HG03378 (cell line): ENCODE results near the gene MCEE.
"Not testable (repeated sequence)": the region's sequence is repeated elsewhere in the genome, so short reads cannot be mapped to it uniquely, and the experiment has no call there.

Experiments used
- ATAC-seq: cut with Tn5 transposase; IDR thresholded peaks from one replicate; pipeline ENCODE4 v1.9.1; 2021; ENCODE audit warnings: mild to moderate bottlenecking, moderate library complexity; ENCODE audit not compliant: unreplicated experiment

Gene MCEE

GRCh38 chr2:71129114-71129901 lies 721 bp downstream of the MCEE start:
- ATAC-seq, result no peak

DNA sequence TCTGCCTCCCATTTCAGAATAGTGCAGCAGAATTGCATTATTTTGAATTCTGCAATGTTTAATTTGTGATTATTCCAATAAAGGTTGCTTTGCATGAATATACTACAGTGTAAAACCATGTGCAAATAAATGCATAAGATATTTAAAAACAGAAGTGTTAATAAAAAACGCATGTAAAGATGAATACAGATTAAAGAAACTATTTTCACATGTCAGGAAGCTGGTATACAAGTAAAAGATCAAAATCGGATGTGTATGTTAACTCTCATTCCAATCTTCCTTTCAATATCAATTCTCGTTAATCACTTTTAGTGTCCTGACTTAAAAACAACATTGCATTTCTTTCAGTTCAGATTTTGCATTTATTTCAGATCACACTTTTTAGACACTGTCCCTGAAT lies 3.1 kb downstream of the MCEE start:
- no peak for ATAC-seq

GRCh38 chr2:71125506-71126294 lies 4.3 kb downstream of the MCEE start:
- no peak for ATAC-seq

GRCh38 chr2:71122387-71123298 lies 7.4 kb downstream of the MCEE start:
- ATAC-seq, result no peak

DNA sequence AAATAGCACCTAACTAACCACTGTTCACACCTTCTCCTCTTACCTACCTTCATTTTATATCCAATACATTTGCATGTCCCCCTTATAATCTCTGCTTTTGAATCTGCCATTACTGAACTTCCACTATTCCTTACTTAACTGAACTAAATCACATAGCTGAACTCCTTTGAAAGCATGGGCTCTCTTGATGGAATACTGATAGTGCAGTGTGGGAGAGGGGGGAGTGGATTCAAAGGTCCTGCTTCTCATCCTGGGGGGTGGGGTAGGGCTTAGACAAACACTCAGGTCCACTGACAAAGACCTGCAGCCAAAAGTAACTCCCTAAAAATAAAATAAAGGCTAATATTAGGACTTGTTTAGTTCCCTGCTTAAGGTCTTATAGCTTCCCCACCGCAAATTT lies 8.6 kb downstream of the MCEE start:
- ATAC-seq, result no peak

DNA sequence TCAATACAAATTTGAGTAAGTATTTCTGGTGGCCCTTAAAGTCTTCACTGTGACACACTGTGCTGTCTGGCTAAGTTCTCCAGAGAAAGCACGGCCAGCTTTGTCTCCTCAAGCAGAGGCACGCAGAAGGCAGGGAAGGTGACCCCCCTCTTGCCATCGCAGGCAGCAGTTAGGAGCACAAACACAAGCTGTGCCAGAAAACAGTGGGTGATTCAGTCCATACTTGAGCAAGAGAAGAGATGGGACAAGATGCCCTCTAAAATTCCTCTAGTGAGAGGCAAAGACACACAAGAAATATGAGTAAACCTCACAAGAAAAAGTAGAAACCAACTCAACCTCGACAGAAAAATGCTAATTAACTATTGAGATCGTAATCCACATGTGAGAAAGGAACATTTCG lies 9.8 kb downstream of the MCEE start:
- no peak for ATAC-seq

DNA sequence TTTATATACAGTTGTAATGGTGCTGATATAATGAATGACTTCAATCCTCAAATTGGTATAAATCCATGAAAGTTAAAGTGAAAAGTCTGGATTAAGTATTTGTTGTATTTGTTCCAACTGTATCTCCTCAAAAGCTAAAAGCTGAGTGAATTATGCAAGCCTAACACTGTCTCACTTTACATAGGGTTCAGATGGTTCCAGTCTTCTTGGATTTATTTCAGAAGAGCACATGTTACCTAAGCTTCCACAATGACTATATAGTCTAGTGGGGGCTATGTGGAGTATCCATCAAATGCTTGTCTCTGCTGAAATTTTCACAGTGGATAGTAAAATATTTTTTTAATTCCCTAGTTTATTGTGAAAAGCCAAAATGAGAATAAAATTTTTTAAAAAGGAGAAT lies 13.0 kb downstream of the MCEE start:
- no peak for ATAC-seq

DNA sequence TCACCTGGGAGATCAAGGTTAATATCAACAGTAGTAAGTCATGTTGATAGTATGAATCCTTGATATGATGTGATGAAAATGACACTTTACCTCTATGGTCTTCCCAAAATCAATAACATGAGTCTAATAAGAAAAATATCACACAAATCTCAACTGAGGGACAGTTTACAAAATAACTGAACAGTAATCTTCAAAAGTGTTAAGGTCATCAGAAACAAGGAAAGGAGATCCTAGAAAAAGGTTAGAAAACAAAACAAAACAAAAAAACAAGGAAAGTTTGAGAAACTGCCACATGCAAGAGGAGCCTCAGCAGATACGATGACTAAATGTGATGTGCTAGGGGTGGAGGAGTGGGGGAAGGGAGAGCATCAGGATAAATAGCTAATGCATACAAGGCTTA lies 16.2 kb downstream of the MCEE start:
- ATAC-seq, result no peak

- ATAC-seq, result no peak
These were observed 21.9 kb downstream of the MCEE start for GRCh38 chr2:71108091-71108490.

GRCh38 chr2:71106463-71106862 lies 23.6 kb downstream of the MCEE start:
- ATAC-seq, result not testable (repeated sequence)

GRCh38 chr2:71103809-71104208 lies 26.2 kb downstream of the MCEE start:
- ATAC-seq, result no peak

DNA sequence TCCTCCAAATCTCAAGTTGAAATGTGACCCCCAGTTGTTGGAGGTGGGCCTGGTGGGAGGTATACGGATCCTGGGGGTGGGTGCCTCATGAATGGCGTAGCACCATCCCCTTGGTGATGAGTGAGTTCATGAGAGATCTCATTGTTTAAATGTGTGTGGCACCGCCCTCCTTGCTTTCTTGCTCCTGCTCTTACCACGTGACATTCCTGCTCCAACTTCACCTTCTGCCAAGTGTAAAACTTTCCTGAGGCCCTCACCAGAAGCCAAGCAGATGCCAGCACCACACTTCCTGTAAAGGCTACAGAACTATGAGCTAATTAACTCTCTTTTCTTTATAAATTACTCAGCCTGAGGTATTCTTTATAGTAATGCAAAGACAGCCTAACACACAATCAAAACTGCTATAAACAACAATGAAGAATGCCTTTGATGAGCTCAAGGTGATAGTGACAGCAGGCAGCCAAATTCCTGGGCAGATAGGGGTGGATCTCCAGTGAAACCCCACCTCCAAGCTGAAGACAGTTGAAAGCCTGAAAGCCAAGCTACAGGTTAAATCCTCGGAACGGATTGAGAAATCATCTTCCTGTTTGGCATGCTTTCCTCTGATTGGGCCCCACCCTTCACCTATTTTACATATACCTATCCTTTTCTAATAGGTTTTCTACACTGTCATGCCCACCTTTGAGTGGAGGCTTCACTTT lies 26.9 kb downstream of the MCEE start:
- ATAC-seq, result no peak

DNA sequence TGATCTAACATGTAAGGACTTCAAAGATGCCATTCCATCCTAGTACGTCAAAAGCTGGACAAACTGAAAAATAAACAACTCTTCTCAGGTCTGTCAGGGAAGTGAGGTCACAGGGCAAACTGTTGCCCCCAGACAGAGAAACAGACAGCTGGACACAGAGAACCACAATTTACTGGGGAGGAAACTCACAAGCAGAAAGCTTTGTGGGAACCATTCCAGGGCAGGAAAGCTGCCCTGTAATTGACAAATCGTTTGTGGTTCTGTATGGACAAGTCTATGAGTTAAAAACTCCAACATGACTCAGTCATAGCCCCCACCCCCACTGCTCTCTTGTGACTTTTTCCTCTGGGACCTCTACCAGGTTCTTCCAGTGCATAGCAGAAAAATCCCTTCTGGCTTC lies 28.4 kb downstream of the MCEE start:
- no peak for ATAC-seq

DNA sequence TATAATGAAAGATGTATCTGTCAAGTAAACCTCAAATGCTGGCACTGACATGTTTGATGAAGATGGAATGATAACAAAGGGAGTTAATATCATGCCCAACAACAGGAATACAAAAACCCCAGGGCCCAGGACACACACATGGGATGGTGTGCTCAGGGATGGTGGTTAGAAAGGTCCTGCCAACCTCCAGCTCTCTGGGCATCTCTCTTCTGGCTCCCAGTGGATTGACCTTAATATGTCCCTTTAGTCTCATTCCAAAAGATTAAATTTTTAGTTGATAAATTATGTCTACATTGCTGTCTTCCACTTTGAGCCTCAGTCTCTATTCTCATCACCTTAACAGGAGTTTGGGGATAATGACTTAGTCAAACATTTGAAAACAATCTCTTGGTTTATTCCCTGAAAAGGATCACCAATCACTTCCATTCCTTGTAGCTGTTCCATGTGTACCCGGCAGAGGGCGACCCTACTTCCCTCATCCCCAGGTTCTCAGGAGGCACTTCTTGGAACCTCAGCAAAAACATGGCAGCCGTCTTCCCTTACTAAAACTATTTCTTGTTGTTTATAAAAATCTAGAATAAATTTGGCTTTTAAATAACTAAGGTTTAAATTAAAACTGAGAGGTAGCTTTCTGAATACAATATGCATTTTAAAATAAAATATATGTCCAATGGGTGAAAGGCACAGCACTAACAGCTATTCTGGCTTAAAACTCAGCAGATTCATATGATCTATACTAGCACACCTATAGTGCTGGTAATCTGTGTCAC lies 29.6 kb downstream of the MCEE start:
- no peak for ATAC-seq

GRCh38 chr2:71092491-71093260 lies 37.4 kb downstream of the MCEE start:
- ATAC-seq, result not testable (repeated sequence)

DNA sequence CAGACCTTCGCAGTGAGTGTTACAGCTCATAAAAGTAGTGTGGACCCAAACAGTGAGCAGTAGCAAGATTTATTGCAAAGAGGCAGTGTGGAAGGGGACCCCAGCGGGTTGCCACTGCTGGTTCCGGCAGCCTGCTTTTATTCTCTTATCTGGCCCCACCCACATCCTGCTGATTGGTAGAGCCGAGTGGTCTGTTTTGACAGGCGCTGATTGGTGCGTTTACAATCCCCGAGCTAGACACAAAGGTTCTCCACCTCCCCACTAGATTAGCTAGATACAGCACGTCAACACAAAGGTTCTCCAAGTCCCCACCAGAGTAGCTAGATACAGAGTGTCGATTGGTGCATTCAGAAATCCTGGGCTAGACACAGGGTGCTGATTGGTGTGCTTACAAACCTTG lies 38.2 kb downstream of the MCEE start:
- not testable (repeated sequence) for ATAC-seq

GRCh38 chr2:71089475-71089874 lies 40.6 kb downstream of the MCEE start:
- not testable (repeated sequence) for ATAC-seq

DNA sequence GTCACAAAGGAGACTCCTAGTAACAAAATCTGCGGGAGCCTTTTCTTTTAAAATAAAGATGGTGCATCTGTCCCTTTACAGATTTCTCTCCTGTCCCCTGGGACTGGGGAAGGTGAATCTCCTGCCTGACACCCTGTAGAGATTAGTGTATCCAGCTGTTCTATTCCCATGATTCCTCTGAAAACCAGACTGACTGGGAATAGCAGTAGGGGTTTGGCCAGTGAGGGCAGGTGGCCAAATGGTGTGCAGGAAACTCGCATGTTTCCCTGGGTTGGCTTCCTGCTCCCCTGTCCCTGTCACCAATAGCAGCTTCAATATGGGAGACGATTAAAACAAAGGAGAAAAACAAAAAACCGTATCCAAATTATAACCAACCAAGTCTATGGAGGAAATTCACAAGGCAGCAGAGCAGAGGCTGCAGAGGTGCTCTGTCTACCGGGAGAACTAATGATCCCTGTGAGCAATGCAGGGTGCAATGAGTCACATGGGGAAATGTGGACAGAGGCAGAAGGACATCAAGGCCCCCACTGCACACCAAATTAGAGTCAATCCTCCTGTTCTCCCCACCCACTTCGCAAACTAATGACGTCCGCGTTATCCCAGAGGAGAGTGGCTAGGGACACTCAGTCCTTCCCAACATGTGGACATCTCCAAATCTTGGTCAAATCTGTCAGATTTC lies 44.6 kb downstream of the MCEE start:
- not testable (repeated sequence) for ATAC-seq
